ENCODE measurements around the gene NRXN3. TPM values are rescaled to one million over a fixed set of nuclear protein-coding genes. Genes with fewer than 3 reads are reported as not detected.

NRXN3 gene
- total and polyA plus RNA-seq, 2 donors (not counting 1 experiment from before 2014, with no cell fraction given): not detected

GRCh38 chr14:78310272-78310671 lies 140.1 kb downstream of the NRXN3 start:
- Mint-ChIP-seq H3K9me3 (ENCODE audit: insufficient read depth) (no peaks in the 10 kb centered on the region), H3K27me3 (peaks cover 13% of the 10 kb centered on the region), H3K4me1 (no peaks in the 10 kb centered on the region), H3K4me3 (no peak overlapping the region), H3K27ac (no peak overlapping the region)
- intact Hi-C loops (cut with micrococcal nuclease): no loop called here
- WGBS (ENCODE audit: insufficient coverage): 80% methylated on average over 3 of the region's 3 CpGs
- Histone ChIP-seq H3K9me3 (ENCODE audit: control extremely low read depth in 1 of 3, control insufficient read depth in 2 of 3, insufficient read depth in 1 of 3, low read length in 2 of 3) (no peaks in the 10 kb centered on the region), H3K27ac (ENCODE audit: low read length in 2 of 2) (no peak overlapping the region), H3K4me3 (ENCODE audit: control extremely low read depth in 1 of 5, extremely low read depth in 1 of 5, insufficient read depth in 1 of 5, low read depth in 2 of 5, low read length in 4 of 5) (no peak overlapping the region), H3K9ac (ENCODE audit: low read length) (no peak overlapping the region), H3K27me3 (replicated peaks in 1 of 4; ENCODE audit: control extremely low read depth in 1 of 4, control insufficient read depth in 3 of 4, insufficient read depth in 4 of 4, low read length in 3 of 4) (no peaks in the 10 kb centered on the region), H3K79me2 (ENCODE audit: control insufficient read depth, insufficient read depth, low read length) (no peaks in the 10 kb centered on the region), H3K4me1 (ENCODE audit: control insufficient read depth in 2 of 2, insufficient read depth in 2 of 2, low read length in 2 of 2) (no peaks in the 10 kb centered on the region), H2AFZ (ENCODE audit: insufficient read depth, low read depth, low read length, poor library complexity, severe bottlenecking) (no peak overlapping the region), H3K36me3 (replicated peaks in 1 of 2; ENCODE audit: control extremely low read depth in 1 of 2, control insufficient read depth in 1 of 2, extremely low read depth in 1 of 2, insufficient read depth in 2 of 2, low read length in 1 of 2) (no peaks in the 10 kb centered on the region), H3K4me2 (replicated peaks; ENCODE audit: low read depth, low read length, poor library complexity, severe bottlenecking) (no peak overlapping the region), H4K20me1 (ENCODE audit: control insufficient read depth, insufficient read depth, low read length, poor library complexity, severe bottlenecking) (no peaks in the 10 kb centered on the region)
- ChIA-PET POLR2A (no interaction called here), CTCF (no interaction called here)
- DNase-seq (no peak), ATAC-seq (ENCODE audit: low read depth) (no peak)
- TF ChIP-seq EZH2 (IDR thresholded peaks at IDR 0.05; ENCODE audit: borderline replicate concordance, insufficient read depth, low read depth, low read length, poor library complexity, severe bottlenecking) (no peak), CTCF (IDR thresholded peaks at IDR 0.05) (no peak)

- Histone ChIP-seq H3K4me3 (ENCODE audit: control extremely low read depth in 1 of 5, extremely low read depth in 1 of 5, insufficient read depth in 1 of 5, low read depth in 2 of 5, low read length in 4 of 5) (no peak overlapping the region), H3K4me1 (ENCODE audit: control insufficient read depth in 2 of 2, insufficient read depth in 2 of 2, low read length in 2 of 2) (no peaks in the 10 kb centered on the region), H2AFZ (ENCODE audit: insufficient read depth, low read depth, low read length, poor library complexity, severe bottlenecking) (no peak overlapping the region), H3K4me2 (replicated peaks; ENCODE audit: low read depth, low read length, poor library complexity, severe bottlenecking) (no peak overlapping the region), H3K27ac (ENCODE audit: low read length in 2 of 2) (no peak overlapping the region), H3K36me3 (replicated peaks in 1 of 2; ENCODE audit: control extremely low read depth in 1 of 2, control insufficient read depth in 1 of 2, extremely low read depth in 1 of 2, insufficient read depth in 2 of 2, low read length in 1 of 2) (no peaks in the 10 kb centered on the region), H3K9ac (ENCODE audit: low read length) (no peak overlapping the region), H4K20me1 (ENCODE audit: control insufficient read depth, insufficient read depth, low read length, poor library complexity, severe bottlenecking) (no peaks in the 10 kb centered on the region), H3K9me3 (ENCODE audit: control extremely low read depth in 1 of 3, control insufficient read depth in 2 of 3, insufficient read depth in 1 of 3, low read length in 2 of 3) (no peaks in the 10 kb centered on the region), H3K79me2 (ENCODE audit: control insufficient read depth, insufficient read depth, low read length) (no peaks in the 10 kb centered on the region), H3K27me3 (replicated peaks in 1 of 4; ENCODE audit: control extremely low read depth in 1 of 4, control insufficient read depth in 3 of 4, insufficient read depth in 4 of 4, low read length in 3 of 4) (no peaks in the 10 kb centered on the region)
- no peak overlapping the region for H3K27ac Mint-ChIP-seq
- intact Hi-C loops (cut with micrococcal nuclease): no loop called here
- POLR2A ChIA-PET: no interaction called here
- WGBS (ENCODE audit: insufficient coverage): 100% methylated on average over 1 of the region's 3 CpGs
- CTCF ChIA-PET: no interaction called here
- no peaks in the 10 kb centered on the region for H3K9me3 Mint-ChIP-seq (ENCODE audit: insufficient read depth)
- DNase-seq: no peak
- TF ChIP-seq CTCF (IDR thresholded peaks at IDR 0.05) (no peak), EZH2 (IDR thresholded peaks at IDR 0.05; ENCODE audit: borderline replicate concordance, insufficient read depth, low read depth, low read length, poor library complexity, severe bottlenecking) (no peak)
- no peak overlapping the region for H3K4me3 Mint-ChIP-seq
- no peak for ATAC-seq (ENCODE audit: low read depth)
- no peaks in the 10 kb centered on the region for H3K4me1 Mint-ChIP-seq
- H3K27me3 Mint-ChIP-seq: peaks cover 18% of the 10 kb centered on the region
Measured at GRCh38 chr14:78313499-78313898, 143.3 kb downstream of the NRXN3 start.
